ENCODE data around the gene OR4S1.
"Not testable (repeated sequence)": the region's sequence is repeated elsewhere in the genome, so short reads cannot be mapped to it uniquely, and the experiment has no call there.

OR4S1 gene

GRCh38 chr11:48305923-48306322 is at the start of gene OR4S1:
TSS of gene OR4S1 (plus strand) at chr11:48306223. CDS start at chr11:48306223, 0 bp downstream.
- no peak for DNase-seq (ENCODE audit: low read depth in 2 of 3, low spot score in 1 of 3)

- no peak for DNase-seq (ENCODE audit: low read depth in 2 of 3, low spot score in 1 of 3)
These were observed 44.4 kb upstream of the OR4S1 start for GRCh38 chr11:48261600-48261999.

- no peak for DNase-seq (ENCODE audit: low read depth in 2 of 3, low spot score in 1 of 3)
These were observed 42.6 kb upstream of the OR4S1 start, which contains the start of gene OR4X1 for GRCh38 chr11:48263423-48263911. TSS of gene OR4X1 (plus strand) at chr11:48263861. CDS start at chr11:48263861, 0 bp downstream.

- DNase-seq (ENCODE audit: low read depth in 2 of 3, low spot score in 1 of 3), result no peak
These were observed 35.4 kb upstream of the OR4S1 start for GRCh38 chr11:48270621-48271020.

GRCh38 chr11:48272606-48273005 is 33.4 kb upstream of the OR4S1 start:
- DNase-seq (ENCODE audit: low read depth in 2 of 3, low spot score in 1 of 3), result no peak

GRCh38 chr11:48307760-48308386 is 1.9 kb downstream of the OR4S1 start:
- DNase-seq (ENCODE audit: low read depth in 2 of 3, low spot score in 1 of 3), result peak; percentile 53 to 71 (median 56)

- not testable (repeated sequence) for DNase-seq (ENCODE audit: low read depth in 2 of 3, low spot score in 1 of 3)
These were observed 7.6 kb downstream of the OR4S1 start for GRCh38 chr11:48313590-48313989.

- DNase-seq (ENCODE audit: low read depth in 2 of 3, low spot score in 1 of 3), result not testable (repeated sequence)
These were observed 13.8 kb downstream of the OR4S1 start for GRCh38 chr11:48319813-48320212.

GRCh38 chr11:48324620-48325019 is 18.6 kb downstream of the OR4S1 start, which contains the start of gene OR4C3:
TSS of gene OR4C3 (plus strand) at chr11:48324920. CDS start at chr11:48325022, 102 bp downstream.
- DNase-seq (ENCODE audit: low read depth in 2 of 3, low spot score in 1 of 3), result not testable (repeated sequence)

GRCh38 chr11:48341466-48341865 is 35.4 kb downstream of the OR4S1 start:
- no peak for DNase-seq (ENCODE audit: low read depth in 2 of 3, low spot score in 1 of 3)

- DNase-seq (ENCODE audit: low read depth in 2 of 3, low spot score in 1 of 3), result not testable (repeated sequence)
These were observed 36.5 kb downstream of the OR4S1 start for GRCh38 chr11:48342505-48342904.

- not testable (repeated sequence) for DNase-seq (ENCODE audit: low read depth in 2 of 3, low spot score in 1 of 3)
These were observed 40.3 kb downstream of the OR4S1 start for GRCh38 chr11:48346286-48346685.

GRCh38 chr11:48354013-48354412 is 48.0 kb downstream of the OR4S1 start:
- DNase-seq (ENCODE audit: low read depth in 2 of 3, low spot score in 1 of 3), result no peak

GRCh38 chr11:48354677-48355076 is 48.7 kb downstream of the OR4S1 start:
- DNase-seq (ENCODE audit: low read depth in 2 of 3, low spot score in 1 of 3), result no peak

Data from stimulated activated CD4-positive, alpha-beta T cell treated with anti-CD3 and anti-CD28 coated beads, Interleukin-12 subunit alpha, Interleukin-12 subunit beta, amount 100 ng/mL, for 48 hours (primary cell).